ENCODE results near the gene ZNF526.
A peak's percentile ranks its signal among the peaks of the same experiment; 100 is the strongest.

Gene ZNF526

DNA sequence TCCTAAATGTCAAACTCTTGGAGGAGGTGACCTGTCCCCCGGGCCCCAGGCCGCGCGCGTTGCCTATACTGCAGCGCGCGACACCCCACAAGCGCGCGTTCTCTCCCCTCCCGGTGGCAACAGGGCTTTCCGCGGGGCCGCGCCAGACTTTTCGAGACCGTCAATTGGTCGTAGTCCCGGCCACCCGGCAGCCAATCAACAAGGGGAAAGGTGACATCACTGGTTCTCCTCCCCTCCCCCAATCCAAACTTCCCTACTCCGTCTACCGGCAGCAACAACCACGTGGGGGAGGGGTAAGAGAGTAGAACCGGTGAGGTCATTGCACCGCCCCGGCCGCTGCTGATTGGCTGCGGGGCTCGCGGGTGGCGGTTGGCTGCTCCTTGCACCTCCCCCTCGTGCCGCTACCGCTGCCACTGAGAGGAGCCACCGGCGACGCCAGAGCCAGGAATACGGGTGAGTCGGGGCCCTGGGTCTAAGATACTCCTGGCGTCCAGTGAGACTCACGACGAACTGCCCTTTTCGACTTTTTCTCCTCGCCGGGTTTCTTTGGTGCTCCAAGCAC lies 48.1 kb downstream of the ZNF526 start:
- peak; percentile 99 to 100 (median 100) for DNase-seq

DNA sequence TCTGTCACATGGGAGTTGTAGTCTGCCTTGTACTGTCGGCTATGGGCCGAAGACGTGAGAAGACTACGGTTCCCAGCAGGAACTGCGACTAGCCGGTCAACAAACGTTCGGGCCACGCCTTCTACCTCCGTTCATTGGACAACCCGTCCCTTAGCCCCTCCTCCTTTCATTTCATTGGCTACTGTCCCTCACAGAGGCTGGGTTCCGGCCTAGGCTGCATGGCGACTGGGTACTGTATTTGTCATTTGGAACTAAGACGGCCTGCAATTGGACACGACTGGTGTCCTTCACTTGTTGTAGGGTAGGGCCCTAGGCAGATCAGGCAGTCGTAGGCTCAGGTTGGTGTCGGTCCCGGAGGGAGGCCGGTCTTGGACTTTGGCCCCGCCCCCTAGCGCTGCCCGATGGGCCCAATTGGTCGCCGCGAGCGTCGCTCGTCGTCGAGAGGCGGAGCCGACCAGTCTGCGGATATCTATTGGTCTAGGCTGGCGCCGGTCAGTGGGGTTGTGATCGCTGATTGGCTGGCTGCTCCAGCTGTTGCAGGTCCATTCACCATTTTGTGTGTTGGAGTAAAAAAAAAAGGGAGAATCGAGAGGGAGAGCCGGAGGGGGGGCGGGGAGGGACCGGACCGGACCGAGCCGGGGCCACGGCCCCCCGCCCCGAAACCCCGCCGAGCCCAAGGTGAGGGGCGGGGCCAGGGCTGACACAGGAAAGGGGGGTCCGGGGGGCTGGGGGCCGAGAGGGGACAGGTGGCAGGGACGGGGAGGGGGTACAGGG lies 48.8 kb downstream of the ZNF526 start, which contains the start of gene CIC:
Gene CIC, plus strand, starts transcription at position 549 of the 774 bp plus-strand sequence. CDS start 2,532 bp downstream, outside the sequence.
- peak; percentile 99 to 100 (median 100) for DNase-seq

DNA sequence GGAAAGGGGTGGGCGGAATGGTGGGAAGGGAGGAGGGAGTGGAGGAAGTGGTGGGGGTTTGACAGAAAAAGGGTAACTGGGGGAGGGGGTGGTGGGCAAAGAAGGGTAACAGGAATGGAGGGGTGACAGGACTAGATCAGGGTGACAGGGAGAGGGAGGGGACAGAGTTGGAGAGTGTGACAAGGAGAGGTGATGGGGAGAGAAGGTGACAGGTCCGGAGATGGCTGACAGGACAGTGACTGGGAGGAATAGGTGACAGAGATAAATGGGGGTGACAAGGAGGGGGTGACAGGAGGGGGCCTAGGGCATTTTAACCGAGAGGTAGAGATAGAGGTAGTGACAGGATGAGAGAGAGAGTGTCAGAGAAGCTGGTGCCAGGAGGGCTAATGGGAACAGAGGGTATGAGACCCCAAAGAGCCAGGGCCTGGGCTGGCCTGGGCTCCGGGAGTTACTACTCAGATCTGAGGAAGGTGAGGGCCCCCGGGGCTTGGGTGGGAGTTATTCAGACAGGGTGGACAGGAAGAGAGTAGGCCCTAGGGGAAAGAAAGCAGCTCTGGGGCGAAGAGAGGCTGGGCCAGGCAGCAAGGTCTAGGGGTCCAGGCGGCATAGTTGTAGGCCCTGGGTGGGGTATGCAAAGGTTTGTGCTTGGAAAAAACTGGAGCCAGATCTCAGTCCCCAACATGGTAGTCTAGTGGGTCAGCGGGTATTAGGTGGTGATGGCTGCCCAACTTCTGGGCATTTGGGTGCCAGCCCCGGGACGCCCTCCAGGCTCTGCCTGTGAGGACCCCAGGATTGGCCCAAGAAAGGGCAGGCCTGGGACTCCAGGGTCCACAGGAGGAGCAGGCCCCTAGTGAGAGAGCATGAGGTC lies 49.6 kb downstream of the ZNF526 start:
- DNase-seq, result no peak

DNA sequence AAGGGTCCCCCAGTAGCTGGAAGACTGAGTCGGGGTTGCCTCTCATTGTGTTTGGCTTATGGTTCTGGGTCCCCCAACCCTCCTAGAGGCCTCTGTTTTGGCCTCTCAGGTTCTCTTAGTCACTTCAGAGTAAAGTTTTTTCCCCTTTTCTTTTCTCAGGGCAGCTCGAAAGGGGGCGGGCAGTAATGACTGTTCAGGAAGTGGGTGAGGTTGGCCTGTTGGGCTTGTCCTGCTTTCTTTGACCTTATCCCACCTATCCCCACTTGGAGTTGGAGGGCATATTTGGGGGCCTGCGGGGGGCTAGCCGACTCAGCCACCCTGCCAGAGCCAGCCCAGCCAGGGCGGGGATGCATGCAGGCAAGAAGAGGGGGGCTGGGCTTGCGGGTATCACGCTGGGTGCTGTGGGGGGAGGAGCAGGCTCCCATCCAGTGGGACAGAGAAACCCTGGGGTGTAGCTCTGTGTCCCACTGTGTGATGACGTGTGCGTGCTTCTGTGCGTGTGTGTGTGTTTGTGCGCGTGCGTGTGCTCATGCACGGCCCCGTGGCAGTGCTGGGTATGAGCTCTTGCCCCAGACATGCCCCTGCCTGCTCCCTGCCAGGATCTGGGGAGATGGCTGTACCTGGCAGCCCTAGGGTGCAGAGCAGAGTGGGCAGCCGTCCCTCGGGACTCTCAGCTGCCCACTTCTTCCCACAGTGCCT lies 50.4 kb downstream of the ZNF526 start:
- peak in 2 of 3 experiments; percentile 35 to 53 for DNase-seq

DNA sequence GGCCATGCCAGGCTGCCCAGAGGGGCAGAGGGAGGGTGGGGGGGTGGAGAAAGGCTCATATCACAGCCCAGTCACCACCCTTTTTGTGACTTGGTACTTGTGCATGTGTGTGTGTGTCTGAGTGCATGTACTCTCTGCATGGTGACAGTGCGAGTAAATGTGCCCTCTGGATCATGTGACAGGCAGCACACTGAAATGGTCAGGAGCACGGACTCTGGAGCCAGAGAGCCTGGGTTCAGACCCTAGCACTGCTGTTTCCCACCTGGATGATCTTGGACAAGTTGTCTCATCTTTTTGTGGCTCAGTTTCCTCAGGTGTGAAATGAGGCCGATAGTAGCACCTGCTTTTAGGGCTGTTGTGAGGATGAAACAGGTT lies 50.9 kb downstream of the ZNF526 start:
- peak in 1 of 3 experiments; percentile 27 for DNase-seq

DNA sequence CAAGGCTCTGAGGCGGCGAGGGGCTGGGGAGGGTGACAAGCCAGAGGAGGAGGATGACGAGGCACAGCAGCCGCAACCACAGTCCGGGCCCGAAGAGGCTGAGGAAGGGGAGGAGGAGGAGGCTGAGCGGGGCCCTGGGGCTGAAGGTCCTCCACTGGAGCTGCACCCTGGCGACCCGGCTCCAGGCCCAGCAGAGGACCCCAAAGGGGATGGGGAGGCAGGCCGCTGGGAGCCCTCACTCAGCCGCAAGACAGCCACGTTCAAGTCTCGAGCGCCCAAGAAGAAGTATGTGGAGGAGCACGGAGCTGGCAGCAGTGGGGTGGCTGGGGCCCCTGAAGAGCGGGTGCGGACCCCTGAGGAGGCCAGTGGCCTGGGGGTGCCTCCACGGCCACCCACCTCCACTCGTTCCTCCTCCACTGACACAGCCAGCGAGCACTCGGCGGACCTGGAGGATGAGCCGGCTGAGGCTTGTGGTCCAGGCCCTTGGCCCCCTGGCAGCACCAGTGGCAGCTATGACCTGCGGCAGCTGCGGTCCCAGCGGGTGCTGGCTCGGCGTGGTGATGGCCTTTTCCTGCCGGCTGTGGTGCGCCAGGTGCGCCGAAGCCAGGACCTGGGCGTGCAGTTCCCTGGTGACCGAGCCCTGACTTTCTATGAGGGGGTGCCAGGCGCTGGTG lies 51.9 kb downstream of the ZNF526 start:
- DNase-seq, result no peak

GRCh38 chr19:42272535-42272897 lies 52.4 kb downstream of the ZNF526 start:
- DNase-seq, result no peak

DNA sequence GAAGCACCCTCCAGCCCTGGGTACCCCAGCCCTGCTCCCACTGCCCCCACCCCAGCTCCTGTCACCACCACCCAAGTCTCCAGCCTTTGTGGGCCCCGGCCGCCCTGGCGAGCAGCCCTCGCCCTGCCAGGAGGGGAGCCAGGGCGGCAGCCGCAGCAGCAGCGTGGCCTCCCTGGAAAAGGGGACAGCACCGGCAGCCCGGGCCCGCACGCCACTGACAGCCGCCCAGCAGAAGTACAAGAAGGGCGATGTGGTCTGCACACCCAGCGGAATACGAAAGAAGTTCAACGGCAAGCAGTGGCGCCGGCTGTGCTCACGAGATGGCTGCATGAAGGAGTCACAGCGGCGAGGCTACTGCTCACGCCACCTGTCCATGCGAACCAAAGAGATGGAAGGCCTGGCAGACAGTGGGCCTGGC lies 52.9 kb downstream of the ZNF526 start:
- no peak for DNase-seq

GRCh38 chr19:42273407-42274064 lies 53.4 kb downstream of the ZNF526 start:
- no peak for DNase-seq

DNA sequence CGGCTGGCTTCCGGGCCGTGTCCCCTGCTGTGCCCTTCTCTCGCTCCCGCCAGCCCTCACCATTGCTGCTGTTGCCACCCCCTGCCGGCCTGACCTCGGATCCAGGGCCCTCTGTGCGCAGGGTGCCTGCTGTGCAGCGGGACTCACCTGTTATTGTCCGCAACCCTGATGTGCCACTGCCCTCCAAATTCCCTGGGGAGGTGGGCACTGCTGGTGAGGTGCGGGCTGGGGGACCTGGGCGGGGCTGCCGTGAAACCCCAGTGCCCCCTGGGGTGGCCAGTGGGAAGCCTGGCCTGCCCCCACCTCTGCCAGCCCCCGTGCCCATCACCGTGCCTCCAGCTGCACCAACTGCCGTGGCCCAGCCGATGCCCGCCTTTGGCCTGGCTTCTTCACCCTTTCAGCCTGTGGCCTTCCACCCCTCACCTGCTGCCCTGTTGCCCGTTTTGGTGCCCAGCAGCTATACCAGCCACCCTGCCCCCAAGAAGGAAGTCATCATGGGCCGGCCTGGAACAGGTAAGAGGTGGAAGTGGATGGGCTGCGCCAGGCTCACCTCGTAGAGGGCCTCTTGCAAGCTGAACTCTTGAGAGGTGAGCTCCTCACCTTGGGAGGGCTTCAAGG lies 54.1 kb downstream of the ZNF526 start:
- no peak for DNase-seq

DNA sequence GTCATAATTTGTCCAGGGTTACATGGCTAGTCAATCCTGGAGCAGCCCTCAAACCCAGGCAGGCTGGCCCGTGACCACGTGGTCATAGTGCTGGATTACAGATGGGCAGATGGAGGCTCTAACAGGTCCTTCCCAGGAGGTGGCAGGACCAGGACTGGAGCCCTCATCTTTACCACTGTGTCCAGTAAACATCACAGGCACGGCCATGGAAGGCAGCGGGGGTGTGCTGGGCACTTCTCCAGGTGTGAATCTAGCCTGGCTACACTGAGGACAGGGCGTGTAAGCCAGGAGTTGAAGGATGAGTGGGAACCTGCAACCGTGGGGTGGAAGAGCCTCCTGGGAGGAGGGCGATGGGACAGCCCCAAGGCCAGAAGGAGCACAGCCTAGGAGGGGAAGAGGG lies 55.0 kb downstream of the ZNF526 start:
- DNase-seq, result no peak

DNA sequence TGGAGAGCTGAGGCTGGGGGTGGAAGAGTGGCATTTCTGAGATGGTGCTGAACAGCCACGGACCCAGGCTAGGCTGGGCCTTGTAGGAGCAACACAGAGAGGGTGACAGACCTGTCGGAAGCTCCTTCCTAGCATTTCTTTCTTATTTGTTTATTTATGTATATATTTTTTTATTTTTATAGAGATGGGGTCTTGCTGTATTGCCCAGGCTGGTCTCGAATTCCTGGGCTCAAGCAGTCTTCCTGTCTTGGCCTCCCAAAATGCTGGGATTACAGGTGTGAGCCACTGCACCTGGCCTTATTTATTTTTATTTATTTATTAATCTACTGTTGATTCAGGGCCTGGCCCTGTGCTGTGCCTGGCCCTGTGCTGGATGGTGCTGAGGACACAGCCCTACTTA lies 55.4 kb downstream of the ZNF526 start:
- DNase-seq, result no peak

DNA sequence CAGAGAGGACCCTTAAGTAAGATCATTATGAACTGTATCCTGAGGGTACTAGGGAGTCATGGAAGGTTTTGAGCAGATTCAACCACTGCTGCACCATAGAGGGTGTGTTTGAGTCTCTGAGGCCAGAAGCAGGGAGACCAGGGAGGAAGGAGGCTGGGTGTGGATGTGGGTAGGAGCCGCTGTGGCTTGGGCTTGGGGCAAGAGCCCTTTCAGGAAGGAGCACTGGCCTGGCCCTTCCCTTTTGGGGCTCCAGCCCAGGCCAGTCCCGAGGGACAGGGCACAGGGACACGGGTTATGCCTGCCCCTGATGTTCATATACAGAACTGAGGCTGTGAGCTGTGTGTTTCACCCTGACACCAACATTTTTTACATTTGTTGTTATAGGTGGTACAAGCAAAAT lies 56.2 kb downstream of the ZNF526 start:
- no peak for DNase-seq

- DNase-seq, result no peak
Observed at GRCh38 chr19:42276821-42277220, 56.7 kb downstream of the ZNF526 start.
